HG02870 (cell line): Measurements from ENCODE around the gene UQCRHL.

Experiments
- ATAC-seq: cut with Tn5 transposase; IDR thresholded peaks from one replicate; pipeline ENCODE4 v1.9.1; 2021; ENCODE audit warnings: mild to moderate bottlenecking, moderate library complexity; ENCODE audit not compliant: unreplicated experiment

The UQCRHL gene

GRCh38 chr1:15758953-15759661 is 48.3 kb downstream of the UQCRHL start:
- ATAC-seq, result no peak

DNA sequence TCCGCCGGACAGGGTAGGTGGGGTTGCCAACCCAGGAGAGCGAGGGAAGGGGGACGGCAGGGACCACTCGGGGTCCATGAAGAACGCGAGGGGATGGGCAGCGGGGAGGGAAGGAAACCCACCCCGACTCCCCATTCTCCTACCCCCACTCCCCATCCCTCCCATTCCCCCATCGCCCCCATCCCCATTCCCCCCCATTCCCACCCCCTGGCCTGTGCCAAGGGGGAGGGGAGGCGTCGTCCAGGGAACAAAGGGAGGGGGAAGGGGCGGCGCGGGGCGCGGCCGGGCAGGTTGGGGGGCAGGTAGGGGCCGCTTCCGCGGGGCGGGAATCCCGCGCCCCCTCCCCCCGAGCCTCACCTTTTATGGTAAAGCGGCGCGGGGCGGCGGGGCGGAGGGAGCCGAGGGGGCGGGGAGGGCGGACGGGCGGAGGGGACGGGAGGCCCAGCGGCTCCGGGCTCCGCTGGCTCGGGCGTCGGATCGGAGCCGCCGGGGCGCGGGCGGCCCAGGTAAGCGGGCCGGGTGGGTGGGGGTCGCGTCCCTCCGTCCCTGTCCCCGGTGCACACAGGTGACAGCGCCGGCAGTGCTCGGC is 49.0 kb downstream of the UQCRHL start, which contains the start of gene FBLIM1:
FBLIM1 (plus strand) TSS at position 453 of the 589 bp plus-strand sequence. CDS start 6,189 bp downstream, outside the sequence.
- no peak for ATAC-seq

DNA sequence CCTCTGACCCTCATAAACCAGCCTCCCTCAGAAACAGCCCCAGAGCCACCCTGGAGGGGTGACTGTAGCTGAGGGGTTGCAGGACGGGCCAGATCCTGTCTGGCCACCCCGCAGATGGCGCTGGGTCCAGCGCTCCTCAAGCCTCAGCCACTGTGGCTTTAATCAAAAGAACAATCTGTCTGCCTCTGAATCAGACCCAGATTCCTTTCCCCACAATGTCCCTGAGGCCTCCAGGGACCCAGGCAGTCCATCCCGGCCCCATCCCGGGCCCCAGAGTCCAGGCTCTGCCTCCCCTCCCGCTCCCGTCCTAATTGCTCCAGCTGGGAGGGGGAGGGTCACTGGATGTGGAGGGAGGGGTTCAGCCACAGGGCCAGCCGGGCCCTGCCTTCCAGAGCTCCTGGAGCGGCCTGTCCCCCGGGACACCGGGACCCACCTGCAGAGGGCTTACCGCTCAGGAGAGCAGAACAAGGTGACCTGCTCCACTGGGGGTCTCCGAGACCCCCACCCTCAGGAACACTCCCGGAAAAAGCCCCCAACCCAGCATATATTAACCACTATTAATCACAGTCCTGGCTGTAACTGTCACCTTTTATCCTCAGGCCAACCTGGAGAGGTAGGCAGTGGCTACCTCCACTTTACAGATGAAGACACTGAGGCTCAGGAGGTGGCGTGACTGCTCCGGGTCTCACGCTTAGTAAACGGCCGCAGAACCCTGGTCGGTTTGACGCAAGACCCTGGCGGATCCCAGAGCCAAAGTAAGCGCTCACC is 49.7 kb downstream of the UQCRHL start:
- no peak for ATAC-seq
